ENCODE results near the gene ARRDC2. TPM values are rescaled to one million over a fixed set of nuclear protein-coding genes. Genes with fewer than 3 reads are reported as not detected.
"Not testable (repeated sequence)": the region's sequence is repeated elsewhere in the genome, so short reads cannot be mapped to it uniquely, and the experiment has no call there.

Gene ARRDC2
- total RNA-seq, 2 donors from 2014 or later = 21.0 to 27.7 TPM

GRCh38 chr19:18009412-18010066 is 1.6 kb downstream of the ARRDC2 start:
- intact Hi-C loops (cut with DNase I, micrococcal nuclease) = loop anchor here (5.0 to 10.0 kb wide), 2 partner anchors 48 to 155 kb away; no protein-coding TSS in a partner anchor
- no peak for ATAC-seq
- no peak for DNase-seq

GRCh38 chr19:18010149-18010548 is 2.2 kb downstream of the ARRDC2 start:
- DNase-seq (no peak), ATAC-seq (no peak)
- intact Hi-C loops (cut with DNase I, micrococcal nuclease) = loop anchor here in 1 of 2 donors (10.0 kb wide), 1 partner anchor 155 kb away; no protein-coding TSS in a partner anchor

- ATAC-seq (peak; percentile 55), DNase-seq (no peak)
- intact Hi-C loops (cut with DNase I, micrococcal nuclease) = loop anchor here in 1 of 2 donors (10.0 kb wide), 1 partner anchor 151 kb away; no protein-coding TSS in a partner anchor
Measured at GRCh38 chr19:18013210-18014111, 5.5 kb downstream of the ARRDC2 start.

GRCh38 chr19:18014197-18014596 is 6.2 kb downstream of the ARRDC2 start:
- DNase-seq = no peak
- no peak for ATAC-seq
- intact Hi-C loops (cut with DNase I, micrococcal nuclease) = loop anchor here in 1 of 2 donors (10.0 kb wide), 1 partner anchor 151 kb away; no protein-coding TSS in a partner anchor

GRCh38 chr19:18016209-18016910 is 8.4 kb downstream of the ARRDC2 start:
- intact Hi-C loops (cut with DNase I, micrococcal nuclease) = loop anchor here in 1 of 2 donors (10.0 kb wide), 1 partner anchor 148 kb away; no protein-coding TSS in a partner anchor
- ATAC-seq = no peak
- no peak for DNase-seq

- intact Hi-C loops (cut with DNase I, micrococcal nuclease) = loop anchor here in 1 of 2 donors (10.0 kb wide), 1 partner anchor 147 kb away; no protein-coding TSS in a partner anchor
- ATAC-seq = no peak
Measured at GRCh38 chr19:18017275-18018083, 9.5 kb downstream of the ARRDC2 start.

GRCh38 chr19:18020212-18021085 is 12.5 kb downstream of the ARRDC2 start:
- ATAC-seq = peak; percentile 42
- intact Hi-C loops (cut with DNase I, micrococcal nuclease) = no loop called here
- DNase-seq = peak; percentile 71 to 76

More at GRCh38 chr19:18017275-18018083, 9.5 kb downstream of the ARRDC2 start:
- DNase-seq = no peak

GRCh38 chr19:18021121-18021755 is 13.3 kb downstream of the ARRDC2 start:
- DNase-seq (peak; percentile 81 to 83), ATAC-seq (peak; percentile 86)
- intact Hi-C loops (cut with DNase I, micrococcal nuclease) = no loop called here

- DNase-seq = peak; percentile 73 to 79
- ATAC-seq = no peak
- intact Hi-C loops (cut with DNase I, micrococcal nuclease) = no loop called here
Measured at GRCh38 chr19:18023622-18024251, 15.8 kb downstream of the ARRDC2 start.

GRCh38 chr19:18027151-18027550 is 19.2 kb downstream of the ARRDC2 start:
- no peak for DNase-seq
- ATAC-seq = no peak
- intact Hi-C loops (cut with DNase I, micrococcal nuclease) = no loop called here

GRCh38 chr19:18029617-18030338 is 21.8 kb downstream of the ARRDC2 start:
- ATAC-seq (peak; percentile 80), DNase-seq (no peak)

GRCh38 chr19:18031401-18031800 is 23.4 kb downstream of the ARRDC2 start:
- DNase-seq; intact Hi-C loops (cut with DNase I, micrococcal nuclease): not testable (repeated sequence)
- ATAC-seq = peak; percentile 66

More at GRCh38 chr19:18029617-18030338, 21.8 kb downstream of the ARRDC2 start:
- intact Hi-C loops (cut with DNase I, micrococcal nuclease) = no loop called here

GRCh38 chr19:18032102-18032501 is 24.1 kb downstream of the ARRDC2 start:
- ATAC-seq; intact Hi-C loops (cut with DNase I, micrococcal nuclease): not testable (repeated sequence)

GRCh38 chr19:18041054-18041453 is 33.1 kb downstream of the ARRDC2 start:
- DNase-seq (no peak), ATAC-seq (no peak)
- intact Hi-C loops (cut with DNase I, micrococcal nuclease) = no loop called here

More at GRCh38 chr19:18032102-18032501, 24.1 kb downstream of the ARRDC2 start:
- DNase-seq = not testable (repeated sequence)

GRCh38 chr19:18043676-18044075 is 35.7 kb downstream of the ARRDC2 start:
- ATAC-seq = no peak
- intact Hi-C loops (cut with DNase I, micrococcal nuclease) = no loop called here

More at GRCh38 chr19:18043676-18044075, 35.7 kb downstream of the ARRDC2 start:
- DNase-seq = no peak
